SK-MEL-5 (cell line): ENCODE measurements around the gene GARIN5B. TPM values are rescaled to one million over a fixed set of nuclear protein-coding genes. Genes with fewer than 3 reads are reported as not detected.
A peak's percentile ranks its signal among the peaks of the same experiment; 100 is the strongest.

Experiments used
- DNase-seq: peaks from one replicate; pipeline ENCODE4 v3.0.0-alpha.2; 2016; ENCODE audit warnings: low read depth, low spot score
- in situ Hi-C: cut with HindIII; loops from 2 replicates; pipeline ENCODE4 v1.10.0; 2016; ENCODE audit warnings: low sequenced_read_pairs, high pct_unique_total_duplicates, low pct_unique_long_range_greater_than_20kb
- total RNA-seq: library from RNA; depleted of rRNA; stranded (reverse); fragments of >200 nt; shearing (Covaris generic); gene quantifications from 2 replicates; pipeline ENCODE4 v1.2.3, GENCODE V29; 2014; rRNA removed

GARIN5B gene
- total RNA-seq, 1 experiment from 2014 or later: not detected

GRCh38 chr19:55316646-55317045, 46.4 kb downstream of the GARIN5B start:
- in situ Hi-C loops: no loop called here
- DNase-seq: no peak

GRCh38 chr19:55315956-55316525, 47.0 kb downstream of the GARIN5B start:
- in situ Hi-C loops: no loop called here
- no peak for DNase-seq

GRCh38 chr19:55314396-55314795, 48.7 kb downstream of the GARIN5B start:
- in situ Hi-C loops: no loop called here
- DNase-seq: no peak

GRCh38 chr19:55312621-55313512, 50.2 kb downstream of the GARIN5B start:
- in situ Hi-C loops: no loop called here
- no peak for DNase-seq

GRCh38 chr19:55311797-55312196, 51.3 kb downstream of the GARIN5B start:
- in situ Hi-C loops: no loop called here
- no peak for DNase-seq

- in situ Hi-C loops: no loop called here
- DNase-seq: no peak
Observed at GRCh38 chr19:55311397-55311796, 51.7 kb downstream of the GARIN5B start.

GRCh38 chr19:55310498-55310897, 52.6 kb downstream of the GARIN5B start:
- no peak for DNase-seq
- in situ Hi-C loops: no loop called here

- in situ Hi-C loops: no loop called here
- peak; percentile 22 for DNase-seq
Observed at GRCh38 chr19:55309448-55309847, 53.6 kb downstream of the GARIN5B start.

GRCh38 chr19:55308281-55308680, 54.8 kb downstream of the GARIN5B start:
- in situ Hi-C loops: no loop called here
- no peak for DNase-seq

GRCh38 chr19:55306712-55307111, 56.3 kb downstream of the GARIN5B start:
- in situ Hi-C loops: no loop called here
- DNase-seq: no peak

GRCh38 chr19:55305983-55306562, 57.0 kb downstream of the GARIN5B start:
- no peak for DNase-seq

GRCh38 chr19:55305491-55305890, 57.6 kb downstream of the GARIN5B start:
- in situ Hi-C loops: no loop called here
- peak; percentile 40 for DNase-seq

More at GRCh38 chr19:55305983-55306562, 57.0 kb downstream of the GARIN5B start:
- in situ Hi-C loops: no loop called here

GRCh38 chr19:55304980-55305379, 58.1 kb downstream of the GARIN5B start:
- in situ Hi-C loops: no loop called here
- DNase-seq: no peak

Other genes with a start within 250 kb of the GARIN5B start
- 30.0 and 35.1 TPM in 2 replicates for gene PPP1R12C, start 245.6 kb downstream of the GARIN5B start, total RNA-seq
- 53.1 and 53.4 TPM in 2 replicates for gene TNNT1, start 214.1 kb downstream of the GARIN5B start, total RNA-seq
- gene TNNI3, start 205.5 kb downstream of the GARIN5B start, total RNA-seq: 1.6 and 2.3 TPM in 2 replicates
- gene DNAAF3, start 196.6 kb downstream of the GARIN5B start, total RNA-seq: 2.8 and 3.2 TPM in 2 replicates
- gene SYT5, start 183.0 kb downstream of the GARIN5B start, total RNA-seq: 0.37 and 1.1 TPM in 2 replicates
- 29.8 and 38.1 TPM in 2 replicates for gene PTPRH, start 153.8 kb downstream of the GARIN5B start, total RNA-seq
- gene TMEM86B, start 134.5 kb downstream of the GARIN5B start, total RNA-seq: 0.21 and 0.55 TPM in 2 replicates
- gene PPP6R1, start 104.2 kb downstream of the GARIN5B start, total RNA-seq: 33.7 and 44.3 TPM in 2 replicates
- gene HSPBP1, start 83.2 kb downstream of the GARIN5B start, total RNA-seq: 33.7 and 39.7 TPM in 2 replicates
- 3.3 and 3.5 TPM in 2 replicates for gene BRSK1, start 79.3 kb downstream of the GARIN5B start, total RNA-seq
- not detected in 2 replicates for gene TMEM150B, start 37.9 kb downstream of the GARIN5B start, total RNA-seq
- gene KMT5C, start 23.4 kb downstream of the GARIN5B start, total RNA-seq: 5.2 and 7.5 TPM in 2 replicates
- 0.16 and 0.42 TPM in 2 replicates for gene COX6B2, start 8.5 kb downstream of the GARIN5B start, total RNA-seq
- not detected in 2 replicates for gene IL11, start 7.2 kb upstream of the GARIN5B start, total RNA-seq
- gene TMEM190, start 13.6 kb upstream of the GARIN5B start, total RNA-seq: not detected in 2 replicates
- gene TMEM238, start 21.0 kb upstream of the GARIN5B start, total RNA-seq: 0.51 TPM in 1 of 2 replicates, not detected in the other
- 394 and 461 TPM in 2 replicates for gene RPL28, start 22.7 kb upstream of the GARIN5B start, total RNA-seq
- 269 and 276 TPM in 2 replicates for gene UBE2S, start 44.5 kb upstream of the GARIN5B start, total RNA-seq
- gene SHISA7, start 80.0 kb upstream of the GARIN5B start, total RNA-seq: not detected in 2 replicates
- gene ISOC2, start 98.4 kb upstream of the GARIN5B start, total RNA-seq: 79.2 and 90.6 TPM in 2 replicates
- gene C19orf85, start 101.5 kb upstream of the GARIN5B start, total RNA-seq: not detected in 2 replicates
- 0.71 and 3.1 TPM in 2 replicates for gene ZNF628, start 113.4 kb upstream of the GARIN5B start, total RNA-seq
- gene NAT14, start 121.9 kb upstream of the GARIN5B start, total RNA-seq: 11.8 TPM in 2 replicates
- 0.05 TPM in 1 of 2 replicates, not detected in the other for gene SSC5D, start 125.2 kb upstream of the GARIN5B start, total RNA-seq
- gene SBK2, start 173.9 kb upstream of the GARIN5B start, total RNA-seq: not detected in 2 replicates
- not detected in 2 replicates for gene SBK3, start 182.3 kb upstream of the GARIN5B start, total RNA-seq
- gene ZNF579, start 217.6 kb upstream of the GARIN5B start, total RNA-seq: 2.4 and 3.8 TPM in 2 replicates
- 1.9 and 5.3 TPM in 2 replicates for gene FIZ1, start 236.3 kb upstream of the GARIN5B start, total RNA-seq
- 4.7 and 5.5 TPM in 2 replicates for gene ZNF524, start 237.0 kb upstream of the GARIN5B start, total RNA-seq
- 0.69 and 0.85 TPM in 2 replicates for gene ZNF865, start 242.4 kb upstream of the GARIN5B start, total RNA-seq